K562 (cell line): ENCODE measurements around the gene MED31. TPM values are rescaled to one million over a fixed set of nuclear protein-coding genes. Genes with fewer than 3 reads are reported as not detected.
"Not testable (repeated sequence)": the region's sequence is repeated elsewhere in the genome, so short reads cannot be mapped to it uniquely, and the experiment has no call there.

ENCODE experiments used
- ATAC-seq: fragments of 200-7000 bp; cut with Tn5 transposase; 3 replicates; pipeline ENCODE4 v1.9.1; 2020; ENCODE audit warnings: moderate library complexity
- BruUV-seq: library from RNA; stranded (reverse); fragments of 400-500 nt; replicated peaks from 2 replicates; lab custom pipeline; 2021; lab: Mats Ljungman, UMichigan
- CTCF ChIA-PET: fragments of 300-600 bp; formaldehyde crosslinking; extraction: SDS; loops from one replicate; lab custom pipeline; 2021; ENCODE audit warnings: low intra/inter-chr PET ratio; lab: Yijun Ruan, JAX
- POLR2A ChIA-PET: fragments of 300-600, 350-650 bp; sonication (Branson Sonifier 250); formaldehyde crosslinking; extraction: SDS; loops from one replicate; lab custom pipeline; 2021; ENCODE audit warnings: antibody characterized with exemption, inconsistent platforms; lab: Yijun Ruan, JAX
- DNase-seq, 4 experiments: peaks; one replicate each; pipeline versions ENCODE4 v3.0.0 to v3.0.0-alpha.2; 2011 to 2018; ENCODE audit warnings: low spot score in 3 of 4, mixed read lengths in 3 of 4; ENCODE audit errors: extremely low read depth in 1 of 4
- FAIRE-seq: peaks from 2 replicates; lab custom pipeline; 2011; peaks lifted over from hg19 to GRCh38; lab: Jason Lieb, UNC
- H2AFZ ChIP-seq: 2 replicates; pipeline ENCODE4 v1.6.0; 2011; ENCODE audit warnings: low read depth, low read length, control low read depth, inconsistent platforms
- H3K27ac ChIP-seq: fragments of 200-600 bp; 3 replicates; pipeline ENCODE4 v1.8.0; 2011; ENCODE audit warnings: low read depth, mild to moderate bottlenecking, control low read depth, inconsistent platforms, low read length, moderate library complexity, mixed read lengths; ENCODE audit errors: extremely low read depth
- H3K27me3 ChIP-seq, 2 experiments: fragments of 300-600 bp in 1 of 2; 2 replicates in 1 of 2; 3 replicates in 1 of 2; pipeline versions ENCODE4 v1.6.0 to v1.8.0; 2011; ENCODE audit warnings: inconsistent platforms in 2 of 2, low read length in 2 of 2, mild to moderate bottlenecking in 1 of 2, mixed read lengths in 1 of 2, moderate library complexity in 1 of 2; ENCODE audit not compliant: control insufficient read depth in 2 of 2, insufficient read depth in 2 of 2
- H3K36me3 ChIP-seq: fragments of 300-600 bp; 3 replicates; pipeline ENCODE4 v1.8.0; 2011; ENCODE audit warnings: mild to moderate bottlenecking, low read length, inconsistent platforms; ENCODE audit not compliant: control insufficient read depth, insufficient read depth
- H3K4me1 ChIP-seq, 2 experiments: fragments of 200-600 bp in 1 of 2; replicated peaks in 1 of 2; 2 replicates in 1 of 2; 3 replicates in 1 of 2; pipeline versions ENCODE4 v1.5.1 to v1.8.0; 2011; ENCODE audit warnings: inconsistent platforms in 2 of 2, low read length in 2 of 2, mild to moderate bottlenecking in 1 of 2, mixed read lengths in 1 of 2, moderate library complexity in 1 of 2; ENCODE audit not compliant: control insufficient read depth in 2 of 2, insufficient read depth in 2 of 2
- H3K4me2 ChIP-seq: 2 replicates; pipeline ENCODE4 v1.6.1; 2011; ENCODE audit warnings: low read length, control low read depth, inconsistent platforms, mixed read lengths; ENCODE audit not compliant: insufficient read depth
- H3K4me3 ChIP-seq: fragments of 200-600 bp; sonication (generic), shearing (Covaris generic); 2 replicates; pipeline ENCODE4 v1.5.1; 2016; ENCODE audit warnings: control low read depth, inconsistent platforms
- H3K79me2 ChIP-seq: fragments of 200-600 bp; 3 replicates; pipeline ENCODE4 v1.8.0; 2011; ENCODE audit warnings: low read length, inconsistent platforms; ENCODE audit not compliant: control insufficient read depth, insufficient read depth
- H3K9ac ChIP-seq, 2 experiments: 2 replicates each; pipeline versions ENCODE4 v1.6.0 to v1.6.1; 2011; ENCODE audit warnings: low read depth in 2 of 2, low read length in 2 of 2, control low read depth in 1 of 2, inconsistent platforms in 1 of 2, mild to moderate bottlenecking in 1 of 2, mixed read lengths in 1 of 2; ENCODE audit not compliant: insufficient read depth in 1 of 2
- H3K9me1 ChIP-seq: one replicate; pipeline ENCODE4 v1.6.0; 2011; ENCODE audit warnings: inconsistent platforms, mild to moderate bottlenecking, low read length, moderate library complexity; ENCODE audit not compliant: control insufficient read depth, insufficient read depth
- H3K9me3 ChIP-seq: replicated peaks from 2 replicates; pipeline ENCODE4 v1.5.1; 2011; ENCODE audit warnings: low read depth, low read length, inconsistent platforms; ENCODE audit not compliant: control insufficient read depth, insufficient read depth
- H4K20me1 ChIP-seq: replicated peaks from 2 replicates; pipeline ENCODE4 v1.6.1; 2011; ENCODE audit warnings: low read length, inconsistent platforms, mixed read lengths; ENCODE audit not compliant: control insufficient read depth, insufficient read depth
- SIRT6 ChIP-seq: IDR thresholded peaks from one replicate; pipeline ENCODE4 v1.6.1; 2012; ENCODE audit warnings: low read depth, mild to moderate bottlenecking, control low read depth, inconsistent platforms, low read length, moderate library complexity
- WGBS: fragments of 100-300 bp; shearing (Covaris generic); methylation state at CpG from one replicate; pipeline ENCODE4 v1.1.6; 2016; ENCODE audit warnings: low coverage, mixed read lengths; ENCODE audit not compliant: insufficient coverage; ENCODE audit errors: missing lambda C conversion rate; 5-methylcytosine and 5-hydroxymethylcytosine counted together
- in situ Hi-C: fragments of 300-500 bp; cut with MboI; formaldehyde crosslinking; loops from 4 replicates; pipeline ENCODE4 v1.15.0; 2018; ENCODE audit warnings: inconsistent platforms, mixed read lengths
- intact Hi-C: fragments of 100-400 bp; cut with micrococcal nuclease; formaldehyde crosslinking; loops from 2 replicates; pipeline ENCODE4 v1.14.2; 2022
- polyA plus RNA-seq, 8 experiments: library from polyadenylated mRNA; depleted of rRNA in 4 of 8; stranded (reverse) in 5 of 8; unstranded in 3 of 8; fragments of >200 nt; fragmentation: Nextera tagmentation in 2 of 8; fragmentation: Illumina TruSeq in 1 of 8; extraction: Ambion mirVana in 2 of 8; extraction: Trizol in 1 of 8; gene quantifications; 2 replicates each; pipeline versions ENCODE4 v1.2.1 to v1.2.3, GENCODE V29; 2011 to 2014; ENCODE audit warnings: inconsistent platforms in 1 of 8, missing spikeins in 1 of 8
- total RNA-seq, 7 experiments: library from RNA; depleted of rRNA in 6 of 7; stranded (reverse); fragments of >200 nt in 6 of 7; fragmentation: Illumina TruSeq in 2 of 7; extraction: Trizol in 2 of 7; gene quantifications; 2 replicates each; pipeline versions ENCODE4 v1.2.1 to v1.2.3, GENCODE V29; 2011 to 2021; ENCODE audit warnings: low replicate concordance in 1 of 7
- TF ChIP-seq, protein P1 (sequence below): fragments of 250-450 bp; sonication (Bioruptor Pico); IDR thresholded peaks from 2 replicates; pipeline ENCODE4 v1.5.0; 2022; ENCODE audit warnings: mild to moderate bottlenecking

The MED31 gene
- total and polyA plus RNA-seq, 9 of the 15 experiments (the other 6 are each of a cell fraction or from before 2014, with no cell fraction given), result 6.4 to 39.9 (median 14.6) TPM

DNA sequence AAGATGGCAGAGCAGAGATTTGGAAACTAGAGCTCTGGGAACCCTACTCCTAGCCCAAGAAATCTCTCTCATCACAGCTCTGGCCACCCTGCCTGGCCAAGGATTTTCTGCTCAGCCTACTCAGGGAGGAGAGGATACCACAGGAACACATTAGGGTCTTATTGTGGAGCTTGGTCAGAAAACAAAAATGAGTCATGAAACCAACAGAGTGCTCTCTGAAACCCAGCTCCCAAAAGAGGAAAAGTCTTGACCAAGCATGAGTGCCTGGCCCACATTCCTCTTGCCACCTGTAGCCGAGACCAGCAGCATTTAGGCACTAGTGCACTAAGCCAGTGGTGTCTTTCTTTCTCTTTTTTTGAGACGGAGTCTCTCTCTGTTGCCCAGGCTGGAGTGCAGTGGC lies 43.6 kb upstream of the MED31 start:
- Histone ChIP-seq H2AFZ (no peak overlapping the region), H3K27me3 (peaks cover 2 to 28% of the 10 kb centered on the region in 2 experiments; a peak in 3 of 5 replicates), H3K9ac (no peak overlapping the region), H3K79me2 (no peaks in the 10 kb centered on the region), H3K4me1 (no peaks in the 10 kb centered on the region), H3K4me3 (no peak overlapping the region), H3K27ac (no peak overlapping the region), H3K9me1 (no peaks in the 10 kb centered on the region), H3K4me2 (no peak overlapping the region), H4K20me1 (no peaks in the 10 kb centered on the region), H3K9me3 (no peaks in the 10 kb centered on the region), H3K36me3 (no peaks in the 10 kb centered on the region)
- ChIA-PET POLR2A (no interaction called here), CTCF (no interaction called here)
- in situ Hi-C loops (no loop called here), intact Hi-C loops (no loop called here)
- DNase-seq (no peak), FAIRE-seq (no peak), ATAC-seq (no peak)
- WGBS, result 13% methylated on average over 1 of the region's 2 CpGs
- TF ChIP-seq, protein P1, sequence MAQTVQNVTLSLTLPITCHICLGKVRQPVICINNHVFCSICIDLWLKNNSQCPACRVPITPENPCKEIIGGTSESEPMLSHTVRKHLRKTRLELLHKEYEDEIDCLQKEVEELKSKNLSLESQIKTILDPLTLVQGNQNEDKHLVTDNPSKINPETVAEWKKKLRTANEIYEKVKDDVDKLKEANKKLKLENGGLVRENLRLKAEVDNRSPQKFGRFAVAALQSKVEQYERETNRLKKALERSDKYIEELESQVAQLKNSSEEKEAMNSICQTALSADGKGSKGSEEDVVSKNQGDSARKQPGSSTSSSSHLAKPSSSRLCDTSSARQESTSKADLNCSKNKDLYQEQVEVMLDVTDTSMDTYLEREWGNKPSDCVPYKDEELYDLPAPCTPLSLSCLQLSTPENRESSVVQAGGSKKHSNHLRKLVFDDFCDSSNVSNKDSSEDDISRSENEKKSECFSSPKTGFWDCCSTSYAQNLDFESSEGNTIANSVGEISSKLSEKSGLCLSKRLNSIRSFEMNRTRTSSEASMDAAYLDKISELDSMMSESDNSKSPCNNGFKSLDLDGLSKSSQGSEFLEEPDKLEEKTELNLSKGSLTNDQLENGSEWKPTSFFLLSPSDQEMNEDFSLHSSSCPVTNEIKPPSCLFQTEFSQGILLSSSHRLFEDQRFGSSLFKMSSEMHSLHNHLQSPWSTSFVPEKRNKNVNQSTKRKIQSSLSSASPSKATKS (CRISPR knock-in tag), result no peak
- TF ChIP-seq SIRT6, result no peak
- no TSS peak for BruUV-seq

GRCh38 chr17:6691958-6692357 lies 40.6 kb upstream of the MED31 start:
- H3K4me1 ChIP-seq, H3K36me3 ChIP-seq, H3K9me1 ChIP-seq, intact Hi-C loops, H3K9ac ChIP-seq, BruUV-seq, DNase-seq, POLR2A ChIA-PET, H3K79me2 ChIP-seq, H3K27ac ChIP-seq, H3K9me3 ChIP-seq, H3K4me2 ChIP-seq, H4K20me1 ChIP-seq, FAIRE-seq, H3K4me3 ChIP-seq, CTCF ChIA-PET, ATAC-seq, in situ Hi-C loops, H2AFZ ChIP-seq: not testable (repeated sequence)
- 2% methylated on average over 6 of the region's 6 CpGs for WGBS
- H3K27me3 ChIP-seq, result peaks cover 5 to 42% of the 10 kb centered on the region in 2 experiments; a peak in 4 of 5 replicates
